ENCODE measurements around the gene TFB2M. TPM values are rescaled to one million over a fixed set of nuclear protein-coding genes. Genes with fewer than 3 reads are reported as not detected.
A peak's percentile ranks its signal among the peaks of the same experiment; 100 is the strongest.

The TFB2M gene
- total RNA-seq, 1 donor from 2014 or later = 19.8 TPM

DNA sequence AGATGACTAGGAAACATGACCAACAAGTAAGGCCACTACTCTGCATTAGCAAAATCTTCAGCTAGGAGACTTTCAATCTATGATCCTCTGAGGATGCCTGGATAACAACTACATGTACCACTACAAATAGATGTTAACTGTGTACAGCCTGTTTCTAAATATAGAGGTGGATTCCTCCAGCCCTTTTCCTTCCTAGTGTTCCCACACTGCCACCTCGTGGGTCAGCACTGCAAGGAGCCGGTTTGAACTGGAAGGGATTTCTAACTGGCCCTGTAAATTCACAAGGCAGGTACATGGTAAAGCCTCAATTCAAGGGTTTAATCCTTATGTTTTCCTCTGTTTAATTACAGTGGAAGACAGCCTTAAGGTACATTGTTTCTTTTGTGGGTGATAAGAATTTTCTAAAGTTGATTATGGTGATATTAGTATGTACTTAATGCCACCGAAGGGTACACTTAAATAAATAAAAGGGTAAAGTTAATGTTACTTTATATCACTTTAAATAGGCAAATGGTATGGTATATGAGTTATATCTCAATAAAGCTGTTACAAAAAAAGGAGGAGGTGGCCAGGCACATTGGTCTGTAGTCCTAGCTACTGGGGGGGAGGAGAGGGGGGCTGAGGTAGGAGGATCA lies 73.3 kb downstream of the TFB2M start:
- H3K27me3 ChIP-seq (ENCODE audit: control insufficient read depth, insufficient read depth, low read length) = no peaks in the 10 kb centered on the region
- TF ChIP-seq, protein P1, sequence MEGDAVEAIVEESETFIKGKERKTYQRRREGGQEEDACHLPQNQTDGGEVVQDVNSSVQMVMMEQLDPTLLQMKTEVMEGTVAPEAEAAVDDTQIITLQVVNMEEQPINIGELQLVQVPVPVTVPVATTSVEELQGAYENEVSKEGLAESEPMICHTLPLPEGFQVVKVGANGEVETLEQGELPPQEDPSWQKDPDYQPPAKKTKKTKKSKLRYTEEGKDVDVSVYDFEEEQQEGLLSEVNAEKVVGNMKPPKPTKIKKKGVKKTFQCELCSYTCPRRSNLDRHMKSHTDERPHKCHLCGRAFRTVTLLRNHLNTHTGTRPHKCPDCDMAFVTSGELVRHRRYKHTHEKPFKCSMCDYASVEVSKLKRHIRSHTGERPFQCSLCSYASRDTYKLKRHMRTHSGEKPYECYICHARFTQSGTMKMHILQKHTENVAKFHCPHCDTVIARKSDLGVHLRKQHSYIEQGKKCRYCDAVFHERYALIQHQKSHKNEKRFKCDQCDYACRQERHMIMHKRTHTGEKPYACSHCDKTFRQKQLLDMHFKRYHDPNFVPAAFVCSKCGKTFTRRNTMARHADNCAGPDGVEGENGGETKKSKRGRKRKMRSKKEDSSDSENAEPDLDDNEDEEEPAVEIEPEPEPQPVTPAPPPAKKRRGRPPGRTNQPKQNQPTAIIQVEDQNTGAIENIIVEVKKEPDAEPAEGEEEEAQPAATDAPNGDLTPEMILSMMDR (IDR thresholded peaks at IDR 0.05; ENCODE audit: insufficient read depth, low read length, poor library complexity, severe bottlenecking) = peak; percentile 88
- no peak overlapping the region for H3K4me3 ChIP-seq (ENCODE audit: low read depth, low read length)
- peak; percentile 23 for DNase-seq (ENCODE audit: low read depth)
- no peaks in the 10 kb centered on the region for H3K36me3 ChIP-seq (ENCODE audit: control insufficient read depth, insufficient read depth, low read length)

GRCh38 chr1:246491551-246492053 lies 74.5 kb downstream of the TFB2M start:
- TF ChIP-seq, protein P1 (IDR thresholded peaks at IDR 0.05; ENCODE audit: insufficient read depth, low read length, poor library complexity, severe bottlenecking) = no peak
- Histone ChIP-seq H3K4me3 (ENCODE audit: low read depth, low read length) (no peak overlapping the region), H3K36me3 (ENCODE audit: control insufficient read depth, insufficient read depth, low read length) (no peaks in the 10 kb centered on the region), H3K27me3 (ENCODE audit: control insufficient read depth, insufficient read depth, low read length) (no peaks in the 10 kb centered on the region)
- DNase-seq (ENCODE audit: low read depth) = no peak

Other genes with a start within 250 kb of the TFB2M start
- 20.6 and 29.2 TPM in 2 replicates for gene SMYD3, start 59.0 kb downstream of the TFB2M start, total RNA-seq
- gene CNST, start 195 bp upstream of the TFB2M start, total RNA-seq = 12.3 and 12.6 TPM in 2 replicates
- gene SCCPDH, start 158.1 kb upstream of the TFB2M start, total RNA-seq = 37.8 and 40.1 TPM in 2 replicates